Transverse colon (tissue), 3 donors: ENCODE data around the gene PLA2G4F.

Experiments
- EP300 ChIP-seq: sonication (generic); formaldehyde crosslinking; IDR thresholded peaks from one replicate; pipeline ENCODE4 v1.6.1; 2017; ENCODE audit warnings: antibody characterized with exemption, low read depth
- TF ChIP-seq, protein P1 (sequence below), 5 experiments: fragments of 200-600 bp in 3 of 5; fragments of 450-650 bp in 2 of 5; sonication (generic) in 3 of 5; IDR thresholded peaks; 1 replicate in 2 of 5; 2 replicates in 3 of 5; pipeline ENCODE4 v1.5.1; 2016 to 2017; ENCODE audit warnings: antibody characterized with exemption in 5 of 5, inconsistent platforms in 3 of 5, mild to moderate bottlenecking in 2 of 5, moderate library complexity in 1 of 5

DNA sequence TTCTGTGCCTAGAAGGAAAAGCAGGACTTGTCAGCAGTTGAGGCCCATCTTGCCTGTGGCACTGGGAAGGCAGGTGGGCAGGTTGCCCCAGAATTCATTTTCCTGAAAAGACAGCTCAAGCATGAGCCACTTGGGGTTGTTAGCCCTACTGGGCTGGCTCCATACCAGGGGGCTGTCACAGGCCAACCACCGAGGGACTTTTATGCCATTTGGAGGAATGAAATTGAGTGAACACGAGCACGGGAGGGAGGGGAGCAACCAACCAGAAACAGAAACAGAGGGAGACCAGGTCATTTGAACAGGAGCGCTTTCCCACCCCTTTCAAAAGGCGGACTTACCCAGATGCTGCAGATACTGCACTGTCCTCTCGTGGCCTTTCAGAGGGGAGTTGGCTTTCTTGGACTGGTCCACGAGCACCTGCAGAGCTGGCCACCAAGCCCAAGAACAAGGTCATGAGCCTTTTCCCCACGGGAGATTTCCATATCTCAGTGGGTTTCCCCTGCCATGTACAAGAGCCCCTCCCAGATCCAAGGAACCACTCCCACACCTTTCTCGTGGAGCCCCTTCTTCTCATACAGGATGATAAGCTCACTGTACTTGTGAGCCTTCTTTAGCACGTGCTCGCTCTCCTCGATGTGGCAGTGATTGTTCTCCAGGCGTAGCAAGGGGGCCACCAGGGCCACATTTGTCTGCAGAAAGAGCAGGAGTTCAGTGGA lies 9.9 kb upstream of the PLA2G4F start:
- TF ChIP-seq, protein P1, sequence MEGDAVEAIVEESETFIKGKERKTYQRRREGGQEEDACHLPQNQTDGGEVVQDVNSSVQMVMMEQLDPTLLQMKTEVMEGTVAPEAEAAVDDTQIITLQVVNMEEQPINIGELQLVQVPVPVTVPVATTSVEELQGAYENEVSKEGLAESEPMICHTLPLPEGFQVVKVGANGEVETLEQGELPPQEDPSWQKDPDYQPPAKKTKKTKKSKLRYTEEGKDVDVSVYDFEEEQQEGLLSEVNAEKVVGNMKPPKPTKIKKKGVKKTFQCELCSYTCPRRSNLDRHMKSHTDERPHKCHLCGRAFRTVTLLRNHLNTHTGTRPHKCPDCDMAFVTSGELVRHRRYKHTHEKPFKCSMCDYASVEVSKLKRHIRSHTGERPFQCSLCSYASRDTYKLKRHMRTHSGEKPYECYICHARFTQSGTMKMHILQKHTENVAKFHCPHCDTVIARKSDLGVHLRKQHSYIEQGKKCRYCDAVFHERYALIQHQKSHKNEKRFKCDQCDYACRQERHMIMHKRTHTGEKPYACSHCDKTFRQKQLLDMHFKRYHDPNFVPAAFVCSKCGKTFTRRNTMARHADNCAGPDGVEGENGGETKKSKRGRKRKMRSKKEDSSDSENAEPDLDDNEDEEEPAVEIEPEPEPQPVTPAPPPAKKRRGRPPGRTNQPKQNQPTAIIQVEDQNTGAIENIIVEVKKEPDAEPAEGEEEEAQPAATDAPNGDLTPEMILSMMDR (IDR thresholded peaks at IDR 0.05) = no peak
- TF ChIP-seq EP300 = no peak
